ENCODE results near the gene C6orf47. TPM values are rescaled to one million over a fixed set of nuclear protein-coding genes. Genes with fewer than 3 reads are reported as not detected.

The C6orf47 gene
- total RNA-seq, 2 donors from 2014 or later: 17.8 to 19.2 TPM

DNA sequence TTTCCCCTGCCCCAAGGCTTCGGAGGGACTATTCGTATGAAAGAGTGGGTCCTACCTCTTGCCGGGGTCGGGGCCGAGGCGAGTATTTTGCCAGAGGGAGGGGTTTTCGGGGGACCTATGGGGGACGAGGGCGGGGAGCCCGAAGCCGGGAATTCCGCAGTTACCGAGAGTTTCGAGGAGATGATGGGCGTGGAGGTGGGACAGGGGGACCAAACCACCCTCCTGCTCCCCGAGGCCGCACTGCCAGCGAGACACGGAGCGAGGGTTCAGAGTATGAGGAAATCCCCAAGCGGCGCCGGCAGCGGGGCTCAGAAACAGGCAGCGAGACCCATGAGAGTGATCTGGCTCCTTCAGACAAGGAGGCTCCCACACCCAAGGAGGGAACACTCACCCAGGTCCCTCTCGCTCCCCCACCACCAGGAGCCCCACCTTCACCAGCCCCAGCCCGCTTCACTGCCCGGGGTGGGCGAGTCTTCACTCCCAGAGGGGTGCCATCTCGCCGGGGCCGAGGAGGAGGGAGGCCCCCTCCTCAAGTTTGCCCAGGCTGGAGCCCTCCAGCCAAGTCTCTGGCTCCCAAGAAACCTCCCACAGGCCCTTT is 28.8 kb downstream of the C6orf47 start:
- no peak overlapping the region for H3K27ac ChIP-seq
- H3K4me3 ChIP-seq: no peak overlapping the region
- no peaks in the 10 kb centered on the region for H3K27me3 ChIP-seq
- peaks cover 100% of the 10 kb centered on the region for H3K36me3 ChIP-seq
- no peak for DNase-seq (ENCODE audit: low spot score)
- H3K9me3 ChIP-seq: no peaks in the 10 kb centered on the region
- no peaks in the 10 kb centered on the region for H3K4me1 ChIP-seq
- TF ChIP-seq, protein P1, sequence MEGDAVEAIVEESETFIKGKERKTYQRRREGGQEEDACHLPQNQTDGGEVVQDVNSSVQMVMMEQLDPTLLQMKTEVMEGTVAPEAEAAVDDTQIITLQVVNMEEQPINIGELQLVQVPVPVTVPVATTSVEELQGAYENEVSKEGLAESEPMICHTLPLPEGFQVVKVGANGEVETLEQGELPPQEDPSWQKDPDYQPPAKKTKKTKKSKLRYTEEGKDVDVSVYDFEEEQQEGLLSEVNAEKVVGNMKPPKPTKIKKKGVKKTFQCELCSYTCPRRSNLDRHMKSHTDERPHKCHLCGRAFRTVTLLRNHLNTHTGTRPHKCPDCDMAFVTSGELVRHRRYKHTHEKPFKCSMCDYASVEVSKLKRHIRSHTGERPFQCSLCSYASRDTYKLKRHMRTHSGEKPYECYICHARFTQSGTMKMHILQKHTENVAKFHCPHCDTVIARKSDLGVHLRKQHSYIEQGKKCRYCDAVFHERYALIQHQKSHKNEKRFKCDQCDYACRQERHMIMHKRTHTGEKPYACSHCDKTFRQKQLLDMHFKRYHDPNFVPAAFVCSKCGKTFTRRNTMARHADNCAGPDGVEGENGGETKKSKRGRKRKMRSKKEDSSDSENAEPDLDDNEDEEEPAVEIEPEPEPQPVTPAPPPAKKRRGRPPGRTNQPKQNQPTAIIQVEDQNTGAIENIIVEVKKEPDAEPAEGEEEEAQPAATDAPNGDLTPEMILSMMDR (IDR thresholded peaks at IDR 0.05): no peak

DNA sequence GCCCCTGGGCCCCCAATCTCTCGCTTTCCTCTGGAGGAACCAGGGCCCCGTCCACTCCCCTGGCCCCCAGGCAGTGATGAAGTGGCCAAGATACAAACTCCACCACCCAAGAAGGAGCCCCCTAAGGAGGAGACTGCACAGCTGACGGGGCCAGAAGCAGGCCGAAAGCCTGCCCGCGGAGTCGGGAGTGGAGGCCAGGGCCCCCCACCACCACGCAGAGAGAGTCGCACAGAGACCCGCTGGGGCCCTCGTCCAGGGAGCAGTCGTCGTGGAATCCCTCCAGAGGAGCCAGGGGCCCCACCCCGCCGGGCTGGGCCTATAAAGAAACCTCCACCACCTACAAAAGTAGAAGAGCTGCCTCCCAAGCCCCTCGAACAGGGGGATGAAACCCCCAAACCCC is 29.4 kb downstream of the C6orf47 start:
- H3K4me1 ChIP-seq: no peaks in the 10 kb centered on the region
- peaks cover 100% of the 10 kb centered on the region for H3K36me3 ChIP-seq
- H3K27ac ChIP-seq: no peak overlapping the region
- TF ChIP-seq, protein P1 (IDR thresholded peaks at IDR 0.05): no peak
- H3K4me3 ChIP-seq: no peak overlapping the region
- no peak for DNase-seq (ENCODE audit: low spot score)
- H3K9me3 ChIP-seq: no peaks in the 10 kb centered on the region
- H3K27me3 ChIP-seq: no peaks in the 10 kb centered on the region

DNA sequence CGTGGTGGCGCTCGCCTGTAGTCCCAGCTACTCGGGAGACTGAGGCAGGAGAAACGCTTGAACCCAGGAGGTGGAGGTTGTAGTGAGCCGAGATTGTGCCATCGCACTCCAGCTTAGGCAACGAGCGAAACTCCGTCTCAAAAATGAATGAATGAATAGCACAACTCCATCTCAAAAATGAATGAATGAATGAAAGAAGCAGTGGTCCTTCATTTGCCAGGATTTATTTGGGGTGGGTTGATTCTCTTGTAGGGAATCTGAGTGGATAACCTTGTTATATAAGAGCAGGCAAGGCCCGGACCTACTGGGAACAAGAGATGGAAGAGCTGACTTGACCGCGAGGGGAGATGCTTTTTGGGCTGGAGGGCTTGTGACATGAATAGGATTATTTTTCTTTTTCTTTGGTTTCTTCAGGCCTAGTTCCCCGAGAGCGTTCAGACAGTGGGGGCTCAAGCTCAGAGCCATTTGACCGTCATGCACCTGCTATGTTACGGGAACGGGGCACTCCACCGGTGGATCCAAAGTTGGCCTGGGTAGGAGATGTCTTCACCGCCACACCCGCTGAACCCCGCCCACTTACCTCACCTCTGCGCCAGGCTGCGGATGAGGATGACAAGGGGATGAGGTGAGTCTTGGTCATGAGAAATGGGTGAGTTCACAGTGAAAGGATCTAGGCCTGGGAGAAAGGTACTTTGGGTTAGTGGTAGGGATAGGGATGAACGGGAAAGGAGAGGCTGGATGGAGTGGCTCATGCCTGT is 30.2 kb downstream of the C6orf47 start:
- Histone ChIP-seq H3K27ac (no peak overlapping the region), H3K9me3 (no peaks in the 10 kb centered on the region), H3K4me1 (no peaks in the 10 kb centered on the region), H3K36me3 (peaks cover 100% of the 10 kb centered on the region), H3K27me3 (no peaks in the 10 kb centered on the region), H3K4me3 (no peak overlapping the region)
- TF ChIP-seq, protein P1 (IDR thresholded peaks at IDR 0.05): no peak
- DNase-seq (ENCODE audit: low spot score): no peak

DNA sequence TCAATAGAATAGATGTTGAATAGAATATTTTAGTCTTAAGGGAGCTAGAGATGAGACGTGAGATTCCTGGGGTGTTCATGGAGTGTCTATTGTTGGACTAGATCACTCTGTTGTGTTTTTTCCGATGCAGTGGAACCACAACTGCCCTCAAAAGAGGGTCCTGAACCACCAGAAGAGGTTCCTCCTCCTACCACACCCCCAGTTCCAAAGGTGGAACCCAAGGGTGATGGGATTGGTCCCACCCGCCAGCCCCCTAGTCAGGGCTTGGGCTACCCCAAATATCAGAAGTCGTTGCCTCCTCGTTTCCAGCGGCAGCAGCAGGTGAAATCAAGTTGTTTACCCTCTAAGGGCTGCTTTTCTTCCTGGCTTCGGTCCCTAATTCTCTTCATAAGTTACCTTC is 31.6 kb downstream of the C6orf47 start:
- H3K4me1 ChIP-seq: no peaks in the 10 kb centered on the region
- no peaks in the 10 kb centered on the region for H3K9me3 ChIP-seq
- TF ChIP-seq, protein P1 (IDR thresholded peaks at IDR 0.05): no peak
- no peaks in the 10 kb centered on the region for H3K27me3 ChIP-seq
- no peak for DNase-seq (ENCODE audit: low spot score)
- no peak overlapping the region for H3K27ac ChIP-seq
- H3K4me3 ChIP-seq: no peak overlapping the region
- H3K36me3 ChIP-seq: peaks cover 100% of the 10 kb centered on the region

DNA sequence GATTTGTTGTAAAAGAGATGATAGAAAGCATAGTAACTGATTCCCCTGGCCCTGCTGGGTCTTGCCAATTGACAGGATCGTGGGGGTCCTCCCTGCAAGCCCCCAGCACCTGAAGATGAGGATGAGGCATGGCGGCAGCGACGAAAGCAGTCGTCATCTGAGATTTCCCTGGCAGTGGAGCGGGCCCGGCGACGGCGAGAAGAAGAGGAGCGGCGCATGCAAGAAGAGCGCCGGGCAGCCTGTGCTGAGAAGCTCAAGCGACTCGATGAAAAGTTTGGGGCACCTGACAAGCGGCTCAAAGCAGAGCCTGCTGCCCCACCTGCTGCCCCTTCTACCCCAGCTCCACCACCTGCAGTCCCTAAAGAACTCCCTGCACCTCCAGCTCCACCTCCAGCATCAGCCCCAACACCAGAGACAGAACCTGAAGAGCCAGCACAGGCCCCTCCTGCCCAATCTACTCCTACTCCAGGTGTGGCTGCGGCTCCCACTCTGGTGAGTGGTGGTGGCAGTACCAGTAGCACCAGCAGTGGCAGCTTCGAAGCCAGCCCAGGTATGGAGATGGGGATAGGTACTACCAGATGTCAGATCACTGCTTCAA is 32.8 kb downstream of the C6orf47 start:
- TF ChIP-seq, protein P1 (IDR thresholded peaks at IDR 0.05): no peak
- H3K4me3 ChIP-seq: no peak overlapping the region
- no peak for DNase-seq (ENCODE audit: low spot score)
- H3K27me3 ChIP-seq: no peaks in the 10 kb centered on the region
- peaks cover 96% of the 10 kb centered on the region for H3K36me3 ChIP-seq
- H3K27ac ChIP-seq: no peak overlapping the region
- peaks cover 0 to 1% of the 10 kb centered on the region in 2 donors for H3K4me1 ChIP-seq
- no peaks in the 10 kb centered on the region for H3K9me3 ChIP-seq
